ENCODE data around the gene PDILT. TPM values are rescaled to one million over a fixed set of nuclear protein-coding genes. Genes with fewer than 3 reads are reported as not detected.

PDILT gene
- total RNA-seq, 4 donors from 2014 or later = not detected

DNA sequence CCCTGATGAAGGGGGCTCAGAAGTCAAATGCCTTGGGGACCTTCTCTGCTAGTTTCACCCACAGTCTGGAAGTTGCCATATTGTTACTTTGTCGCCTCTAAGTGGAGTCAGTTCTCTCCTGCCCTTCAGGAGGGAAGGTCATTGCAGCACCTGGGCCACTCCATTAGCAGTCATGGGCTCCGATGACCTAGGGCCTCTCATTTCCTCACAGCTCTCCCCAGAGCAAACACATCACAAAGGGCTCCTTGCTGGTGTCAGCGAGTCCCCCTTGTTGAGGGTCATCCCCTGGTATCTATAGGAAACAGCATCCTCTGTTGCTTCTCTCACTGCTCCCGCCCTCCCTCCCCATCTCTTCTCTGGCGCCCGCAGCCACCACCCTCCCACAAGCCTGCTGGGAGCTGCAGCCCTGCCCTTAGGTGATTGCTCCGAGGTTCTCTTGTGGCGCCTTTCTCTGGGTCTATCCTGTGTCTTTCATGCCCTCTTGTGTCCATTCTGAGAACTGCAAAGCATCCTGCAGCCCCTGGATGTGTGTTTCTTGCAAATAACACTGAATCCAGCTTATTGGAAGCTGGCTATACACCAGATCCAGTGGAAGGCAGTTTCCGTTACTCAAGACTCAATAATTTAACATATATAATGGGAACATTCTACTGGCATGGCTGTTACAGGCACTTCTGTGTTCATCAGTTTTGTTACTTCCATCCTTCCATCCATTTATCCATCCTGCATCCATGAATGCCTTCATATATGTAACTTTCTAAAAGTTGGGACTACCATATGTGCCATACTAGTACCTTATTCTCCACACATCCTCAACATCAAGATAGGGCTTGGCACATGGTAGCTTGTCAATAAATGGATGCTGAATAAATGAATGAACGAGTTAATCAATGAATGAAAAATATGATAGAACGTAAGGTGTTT lies 21.2 kb downstream of the PDILT start:
- 28 to 30% methylated on average over 11 of the region's 11 CpGs for WGBS, 2 donors
- H3K4me3 ChIP-seq (ENCODE audit: low read depth, poor library complexity, severe bottlenecking) = no peak overlapping the region
- peak in 1 of 2 donors; percentile 28 for DNase-seq (ENCODE audit: low spot score in 2 of 2)
- intact Hi-C loops (cut with DNase I; ENCODE audit: low total_unique reads) = no loop called here
- TF ChIP-seq POLR2A (IDR thresholded peaks at IDR 0.05) = no peak
- TF ChIP-seq, protein P1, sequence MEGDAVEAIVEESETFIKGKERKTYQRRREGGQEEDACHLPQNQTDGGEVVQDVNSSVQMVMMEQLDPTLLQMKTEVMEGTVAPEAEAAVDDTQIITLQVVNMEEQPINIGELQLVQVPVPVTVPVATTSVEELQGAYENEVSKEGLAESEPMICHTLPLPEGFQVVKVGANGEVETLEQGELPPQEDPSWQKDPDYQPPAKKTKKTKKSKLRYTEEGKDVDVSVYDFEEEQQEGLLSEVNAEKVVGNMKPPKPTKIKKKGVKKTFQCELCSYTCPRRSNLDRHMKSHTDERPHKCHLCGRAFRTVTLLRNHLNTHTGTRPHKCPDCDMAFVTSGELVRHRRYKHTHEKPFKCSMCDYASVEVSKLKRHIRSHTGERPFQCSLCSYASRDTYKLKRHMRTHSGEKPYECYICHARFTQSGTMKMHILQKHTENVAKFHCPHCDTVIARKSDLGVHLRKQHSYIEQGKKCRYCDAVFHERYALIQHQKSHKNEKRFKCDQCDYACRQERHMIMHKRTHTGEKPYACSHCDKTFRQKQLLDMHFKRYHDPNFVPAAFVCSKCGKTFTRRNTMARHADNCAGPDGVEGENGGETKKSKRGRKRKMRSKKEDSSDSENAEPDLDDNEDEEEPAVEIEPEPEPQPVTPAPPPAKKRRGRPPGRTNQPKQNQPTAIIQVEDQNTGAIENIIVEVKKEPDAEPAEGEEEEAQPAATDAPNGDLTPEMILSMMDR (IDR thresholded peaks at IDR 0.05) = no peak

DNA sequence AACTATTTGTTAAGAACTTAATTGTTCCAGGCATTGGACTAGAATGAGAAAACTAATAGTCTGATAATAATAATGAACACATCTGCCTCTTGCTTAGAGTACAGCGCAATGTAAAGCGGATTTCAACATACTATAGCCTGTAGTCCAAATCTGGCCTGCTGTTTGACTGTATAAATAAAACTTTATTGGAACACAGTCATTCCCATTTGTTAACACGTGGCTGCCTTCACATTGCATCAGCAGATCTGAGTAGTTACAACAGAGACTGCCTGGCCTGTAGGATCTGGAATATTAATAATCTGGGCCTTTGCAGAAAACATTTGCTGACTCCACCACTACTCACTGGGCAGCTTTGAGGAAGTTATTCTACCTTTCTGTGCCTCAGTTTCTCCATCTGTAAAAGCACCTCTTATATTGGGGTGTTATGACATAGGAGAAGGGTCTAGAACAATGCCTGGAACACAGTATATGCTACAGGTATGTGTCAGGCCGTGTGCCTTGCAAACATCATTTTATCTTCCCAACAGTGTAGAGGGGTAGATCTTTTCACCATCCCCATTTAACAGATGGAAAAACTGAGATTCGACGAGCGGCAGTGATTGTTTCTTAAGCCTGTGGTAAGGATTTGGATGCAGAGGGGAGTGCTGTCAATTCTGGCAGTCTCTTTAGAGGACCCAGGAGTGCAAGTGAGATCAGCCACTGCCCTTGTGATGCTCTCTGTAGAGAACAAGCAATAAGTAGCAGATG lies 22.2 kb downstream of the PDILT start:
- DNase-seq (ENCODE audit: low spot score in 2 of 2) = no peak
- H3K4me3 ChIP-seq (ENCODE audit: low read depth, poor library complexity, severe bottlenecking) = no peak overlapping the region
- 90 to 91% methylated on average over 7 of the region's 7 CpGs for WGBS, 2 donors
- TF ChIP-seq, protein P1 (IDR thresholded peaks at IDR 0.05) = no peak
- no peak for TF ChIP-seq POLR2A (IDR thresholded peaks at IDR 0.05)
- intact Hi-C loops (cut with DNase I; ENCODE audit: low total_unique reads) = no loop called here

DNA sequence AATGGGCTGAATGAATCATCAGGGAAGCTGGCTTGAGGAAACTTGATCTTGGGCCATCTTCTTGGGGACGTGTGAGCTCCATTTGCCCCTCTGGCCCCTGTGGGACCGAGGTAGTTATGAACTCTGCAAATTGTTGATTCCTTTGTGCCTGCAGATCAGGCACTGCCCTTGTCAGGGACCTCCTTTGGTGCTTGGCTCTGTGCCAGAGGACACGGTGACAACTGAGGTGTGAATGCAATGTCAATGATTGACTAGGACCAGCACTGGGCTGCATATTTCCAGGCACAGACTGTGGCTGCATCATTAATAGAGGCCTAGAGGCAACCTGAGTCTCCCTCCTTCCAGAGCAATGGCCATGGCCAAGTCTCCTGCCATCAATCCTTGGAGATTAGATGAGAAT lies 23.8 kb downstream of the PDILT start:
- TF ChIP-seq, protein P1 (IDR thresholded peaks at IDR 0.05) = no peak
- TF ChIP-seq POLR2A (IDR thresholded peaks at IDR 0.05) = no peak
- WGBS, 2 donors = 46 to 63% methylated on average over 3 of the region's 3 CpGs
- no peak for DNase-seq (ENCODE audit: low spot score in 2 of 2)
- intact Hi-C loops (cut with DNase I; ENCODE audit: low total_unique reads) = no loop called here
- H3K4me3 ChIP-seq (ENCODE audit: low read depth, poor library complexity, severe bottlenecking) = no peak overlapping the region

DNA sequence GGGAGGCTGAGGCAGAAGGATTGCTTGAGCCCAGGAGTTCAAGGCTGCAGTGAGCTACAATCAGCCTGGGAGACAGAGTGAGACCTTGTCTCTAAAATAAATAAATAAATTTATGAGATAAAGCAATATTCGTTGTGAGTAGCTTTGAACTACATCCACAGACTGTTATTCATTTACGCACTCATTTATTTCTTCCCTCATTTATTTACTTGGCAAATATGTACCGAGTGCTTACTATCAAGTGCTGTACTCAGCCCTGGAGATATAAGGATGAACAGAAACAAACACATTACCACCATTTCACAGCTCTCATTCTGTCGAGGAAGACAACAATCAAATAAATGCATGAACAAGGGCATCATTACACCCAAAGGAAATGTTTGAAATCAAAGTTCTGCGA lies 27.4 kb downstream of the PDILT start:
- no peak overlapping the region for H3K4me3 ChIP-seq (ENCODE audit: low read depth, poor library complexity, severe bottlenecking)
- no peak for TF ChIP-seq POLR2A (IDR thresholded peaks at IDR 0.05)
- TF ChIP-seq, protein P1 (IDR thresholded peaks at IDR 0.05) = no peak
- no peak for DNase-seq (ENCODE audit: low spot score in 2 of 2)
- intact Hi-C loops (cut with DNase I; ENCODE audit: low total_unique reads) = no loop called here
- 74 to 80% methylated on average over 5 of the region's 5 CpGs for WGBS, 2 donors

GRCh38 chr16:20372701-20373100 lies 31.8 kb downstream of the PDILT start:
- no peak for TF ChIP-seq POLR2A (IDR thresholded peaks at IDR 0.05)
- TF ChIP-seq, protein P1 (IDR thresholded peaks at IDR 0.05) = no peak
- no peak overlapping the region for H3K4me3 ChIP-seq (ENCODE audit: low read depth, poor library complexity, severe bottlenecking)
- intact Hi-C loops (cut with DNase I; ENCODE audit: low total_unique reads) = no loop called here
- no peak for DNase-seq (ENCODE audit: low spot score in 2 of 2)
- 74 to 76% methylated on average over 5 of the region's 5 CpGs for WGBS, 2 donors

Data from lower leg skin (tissue), 4 donors.